ENCODE results near the gene KRT75. TPM values are rescaled to one million over a fixed set of nuclear protein-coding genes. Genes with fewer than 3 reads are reported as not detected.

Gene KRT75
- total RNA-seq, 1 donor from 2014 or later, result not detected

- Mint-ChIP-seq H3K4me3 (ENCODE audit: unreplicated experiment) (no peak overlapping the region), H3K36me3 (ENCODE audit: unreplicated experiment) (no peaks in the 10 kb centered on the region), H3K9me3 (ENCODE audit: unreplicated experiment) (peaks cover 7% of the 10 kb centered on the region), H3K27me3 (ENCODE audit: unreplicated experiment) (peaks cover 7% of the 10 kb centered on the region), H3K4me1 (ENCODE audit: low read depth, unreplicated experiment) (peaks cover 7% of the 10 kb centered on the region), H3K27ac (ENCODE audit: unreplicated experiment) (no peak overlapping the region)
- no peak for DNase-seq
- TF ChIP-seq CTCF (IDR thresholded peaks at IDR 0.05; ENCODE audit: partially characterized antibody, unreplicated experiment), result no peak
Observed at GRCh38 chr12:52435659-52435999, 1.5 kb upstream of the KRT75 start.

GRCh38 chr12:52434760-52435530, 774 bp upstream of the KRT75 start:
- peaks cover 6% of the 10 kb centered on the region for H3K4me1 Mint-ChIP-seq (ENCODE audit: low read depth, unreplicated experiment)
- H3K27ac Mint-ChIP-seq (ENCODE audit: unreplicated experiment), result no peak overlapping the region
- H3K9me3 Mint-ChIP-seq (ENCODE audit: unreplicated experiment), result peaks cover 7% of the 10 kb centered on the region
- H3K4me3 Mint-ChIP-seq (ENCODE audit: unreplicated experiment), result no peak overlapping the region
- H3K36me3 Mint-ChIP-seq (ENCODE audit: unreplicated experiment), result no peaks in the 10 kb centered on the region
- no peak for DNase-seq
- no peak for TF ChIP-seq CTCF (IDR thresholded peaks at IDR 0.05; ENCODE audit: partially characterized antibody, unreplicated experiment)
- H3K27me3 Mint-ChIP-seq (ENCODE audit: unreplicated experiment), result peaks cover 7% of the 10 kb centered on the region

- TF ChIP-seq CTCF (IDR thresholded peaks at IDR 0.05; ENCODE audit: partially characterized antibody, unreplicated experiment), result no peak
Observed at GRCh38 chr12:52433501-52434080, 580 bp downstream of the KRT75 start.

GRCh38 chr12:52432559-52433207, 1.5 kb downstream of the KRT75 start:
- Mint-ChIP-seq H3K36me3 (ENCODE audit: unreplicated experiment) (no peaks in the 10 kb centered on the region), H3K27ac (ENCODE audit: unreplicated experiment) (no peak overlapping the region), H3K4me1 (ENCODE audit: low read depth, unreplicated experiment) (peaks cover 4% of the 10 kb centered on the region), H3K27me3 (ENCODE audit: unreplicated experiment) (peaks cover 9% of the 10 kb centered on the region), H3K9me3 (ENCODE audit: unreplicated experiment) (peaks cover 5% of the 10 kb centered on the region), H3K4me3 (ENCODE audit: unreplicated experiment) (no peak overlapping the region)
- no peak for DNase-seq
- no peak for TF ChIP-seq CTCF (IDR thresholded peaks at IDR 0.05; ENCODE audit: partially characterized antibody, unreplicated experiment)

More at GRCh38 chr12:52433501-52434080, 580 bp downstream of the KRT75 start:
- peaks cover 9% of the 10 kb centered on the region for H3K27me3 Mint-ChIP-seq (ENCODE audit: unreplicated experiment)
- no peak overlapping the region for H3K4me3 Mint-ChIP-seq (ENCODE audit: unreplicated experiment)
- DNase-seq, result no peak
- no peaks in the 10 kb centered on the region for H3K36me3 Mint-ChIP-seq (ENCODE audit: unreplicated experiment)
- peaks cover 6% of the 10 kb centered on the region for H3K9me3 Mint-ChIP-seq (ENCODE audit: unreplicated experiment)
- peaks cover 4% of the 10 kb centered on the region for H3K4me1 Mint-ChIP-seq (ENCODE audit: low read depth, unreplicated experiment)
- H3K27ac Mint-ChIP-seq (ENCODE audit: unreplicated experiment), result no peak overlapping the region

- Mint-ChIP-seq H3K4me1 (ENCODE audit: low read depth, unreplicated experiment) (no peaks in the 10 kb centered on the region), H3K4me3 (ENCODE audit: unreplicated experiment) (no peak overlapping the region), H3K27me3 (ENCODE audit: unreplicated experiment) (peaks cover 9% of the 10 kb centered on the region), H3K36me3 (ENCODE audit: unreplicated experiment) (no peaks in the 10 kb centered on the region), H3K9me3 (ENCODE audit: unreplicated experiment) (peaks cover 8% of the 10 kb centered on the region), H3K27ac (ENCODE audit: unreplicated experiment) (no peak overlapping the region)
- DNase-seq, result no peak
- TF ChIP-seq CTCF (IDR thresholded peaks at IDR 0.05; ENCODE audit: partially characterized antibody, unreplicated experiment), result no peak
Observed at GRCh38 chr12:52428121-52428520, 6.0 kb downstream of the KRT75 start.

All from glutamatergic neuron (in vitro differentiated cells).